Measurements from ENCODE around the gene SDK1.

SDK1 gene

GRCh38 chr7:3673524-3673923, 372.5 kb downstream of the SDK1 start:
- no peak overlapping the region for H3K4me3 ChIP-seq (replicated peaks; ENCODE audit: low read depth, low read length)
- TF ChIP-seq CTCF (IDR thresholded peaks at IDR 0.05; ENCODE audit: low read depth, low read length, missing control alignments) = no peak
- DNase-seq (ENCODE audit: extremely low read depth, low read depth) = no peak

GRCh38 chr7:3678314-3678810, 377.3 kb downstream of the SDK1 start:
- H3K4me3 ChIP-seq (replicated peaks; ENCODE audit: low read depth, low read length) = no peak overlapping the region
- no peak for TF ChIP-seq CTCF (IDR thresholded peaks at IDR 0.05; ENCODE audit: low read depth, low read length, missing control alignments)
- no peak for DNase-seq (ENCODE audit: extremely low read depth, low read depth)

- DNase-seq (ENCODE audit: extremely low read depth, low read depth) = no peak
- H3K4me3 ChIP-seq (replicated peaks; ENCODE audit: low read depth, low read length) = no peak overlapping the region
- TF ChIP-seq CTCF (IDR thresholded peaks at IDR 0.05; ENCODE audit: low read depth, low read length, missing control alignments) = no peak
Observed at GRCh38 chr7:3682028-3682710, 381.1 kb downstream of the SDK1 start.

- DNase-seq (ENCODE audit: extremely low read depth, low read depth) = no peak
- H3K4me3 ChIP-seq (replicated peaks; ENCODE audit: low read depth, low read length) = no peak overlapping the region
Observed at GRCh38 chr7:3683546-3684539, 382.8 kb downstream of the SDK1 start.

GRCh38 chr7:3688071-3688470, 387.0 kb downstream of the SDK1 start:
- TF ChIP-seq CTCF (IDR thresholded peaks at IDR 0.05; ENCODE audit: low read depth, low read length, missing control alignments) = no peak
- DNase-seq (ENCODE audit: extremely low read depth, low read depth) = no peak
- H3K4me3 ChIP-seq (replicated peaks; ENCODE audit: low read depth, low read length) = no peak overlapping the region

More at GRCh38 chr7:3683546-3684539, 382.8 kb downstream of the SDK1 start:
- no peak for TF ChIP-seq CTCF (IDR thresholded peaks at IDR 0.05; ENCODE audit: low read depth, low read length, missing control alignments)

- no peak overlapping the region for H3K4me3 ChIP-seq (replicated peaks; ENCODE audit: low read depth, low read length)
- TF ChIP-seq CTCF (IDR thresholded peaks at IDR 0.05; ENCODE audit: low read depth, low read length, missing control alignments) = no peak
- DNase-seq (ENCODE audit: extremely low read depth, low read depth) = no peak
Observed at GRCh38 chr7:3688842-3689241, 387.8 kb downstream of the SDK1 start.
